Body of pancreas (tissue), 4 donors: Measurements from ENCODE around the gene SLC9A3. TPM values are rescaled to one million over a fixed set of nuclear protein-coding genes. Genes with fewer than 3 reads are reported as not detected.
A peak's percentile ranks its signal among the peaks of the same experiment; 100 is the strongest.

Experiments
- ATAC-seq: fragments of 150-250 bp; one replicate; pipeline ENCODE4 v1.9.1; 2016
- DNase-seq, 4 donors: peaks; one replicate each; pipeline ENCODE4 v3.0.0-alpha.2; 2019
- H3K27ac ChIP-seq, 4 donors: fragments of 200-600 bp; sonication (generic); 1 replicate in 3 of 4; 2 replicates in 1 of 4; pipeline versions ENCODE4 v1.5.1 to v1.6.1; 2016 to 2019; ENCODE audit warnings: mild to moderate bottlenecking in 1 of 4, mixed read lengths in 1 of 4, moderate library complexity in 1 of 4
- H3K27me3 ChIP-seq, 2 donors: fragments of 200-600 bp; sonication (generic); one replicate each; pipeline ENCODE4 v1.6.0; 2016; ENCODE audit warnings: mild to moderate bottlenecking in 1 of 2
- H3K36me3 ChIP-seq, 2 donors: fragments of 200-600 bp; sonication (generic); replicated peaks in 1 of 2; 2 replicates each; pipeline ENCODE4 v1.5.1; 2016; ENCODE audit warnings: low read depth in 2 of 2; ENCODE audit not compliant: insufficient read depth in 1 of 2
- H3K4me1 ChIP-seq: fragments of 200-600 bp; sonication (generic); one replicate; pipeline ENCODE4 v1.6.0; 2016
- H3K4me3 ChIP-seq, 2 donors: fragments of 200-600 bp; sonication (generic); 1 replicate in 1 of 2; 2 replicates in 1 of 2; pipeline ENCODE4 v1.5.1; 2016 to 2019
- H3K9me3 ChIP-seq, 3 donors: fragments of 200-600 bp; sonication (generic); 1 replicate in 2 of 3; 2 replicates in 1 of 3; pipeline ENCODE4 v1.5.1; 2016
- POLR2A ChIP-seq, 3 donors: fragments of 450-650 bp; IDR thresholded peaks; one replicate each; pipeline ENCODE4 v1.6.1; 2016; ENCODE audit warnings: antibody characterized with exemption in 3 of 3, mild to moderate bottlenecking in 2 of 3
- WGBS, 2 donors: methylation state at CpG; one replicate each; pipeline ENCODE4 v1.1.5; 2017; 5-methylcytosine and 5-hydroxymethylcytosine counted together
- intact Hi-C: fragments of 100-400 bp; cut with DNase I; formaldehyde crosslinking; loops from one replicate; pipeline ENCODE4 v1.15.1; 2023
- total RNA-seq, 2 donors: library from RNA; depleted of rRNA; stranded (reverse); fragments of >200 nt; gene quantifications; one replicate each; pipeline ENCODE4 v1.1.0, GENCODE V29; 2016
- TF ChIP-seq, protein P1 (sequence below), 7 experiments: fragments of 450-650 bp in 4 of 7; fragments of 200-600 bp in 3 of 7; sonication (generic) in 3 of 7; IDR thresholded peaks; one replicate each; pipeline ENCODE4 v1.5.1; 2016 to 2019; ENCODE audit warnings: antibody characterized with exemption in 7 of 7

SLC9A3 gene
- total RNA-seq, 2 donors from 2014 or later, result 2.0 to 4.7 TPM

DNA sequence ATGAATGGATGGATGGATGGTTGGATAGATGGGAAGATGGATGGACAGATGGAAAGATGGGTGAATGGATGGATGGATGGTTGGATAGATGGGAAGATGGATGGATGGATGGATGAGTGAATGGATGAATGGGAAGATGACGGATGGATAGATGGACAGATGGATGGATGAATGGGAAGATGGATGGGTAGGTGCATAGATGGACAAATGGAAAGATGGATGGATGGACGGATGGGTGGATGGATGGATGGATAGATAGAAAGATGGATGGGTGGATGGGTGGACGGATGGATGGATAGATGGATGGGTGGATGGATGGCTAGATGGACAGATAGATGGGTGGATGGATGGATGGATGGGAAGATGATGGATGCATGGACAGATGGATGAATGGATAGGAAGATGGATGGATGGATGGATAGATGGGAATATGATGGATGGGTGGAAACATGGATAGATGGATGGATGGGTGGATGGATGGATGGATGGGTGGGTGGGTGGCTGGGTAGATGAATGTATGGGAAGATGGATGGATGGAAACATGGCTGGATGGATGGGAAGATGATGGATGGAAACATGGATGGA lies 97.8 kb downstream of the SLC9A3 start:
- H3K27me3 ChIP-seq, result no peaks in the 10 kb centered on the region
- 51 to 55% methylated on average over 3 of the region's 3 CpGs for WGBS, 2 donors
- intact Hi-C loops, result no loop called here
- H3K9me3 ChIP-seq, result no peaks in the 10 kb centered on the region
- ATAC-seq (no peak), DNase-seq (no peak)
- TF ChIP-seq, protein P1, sequence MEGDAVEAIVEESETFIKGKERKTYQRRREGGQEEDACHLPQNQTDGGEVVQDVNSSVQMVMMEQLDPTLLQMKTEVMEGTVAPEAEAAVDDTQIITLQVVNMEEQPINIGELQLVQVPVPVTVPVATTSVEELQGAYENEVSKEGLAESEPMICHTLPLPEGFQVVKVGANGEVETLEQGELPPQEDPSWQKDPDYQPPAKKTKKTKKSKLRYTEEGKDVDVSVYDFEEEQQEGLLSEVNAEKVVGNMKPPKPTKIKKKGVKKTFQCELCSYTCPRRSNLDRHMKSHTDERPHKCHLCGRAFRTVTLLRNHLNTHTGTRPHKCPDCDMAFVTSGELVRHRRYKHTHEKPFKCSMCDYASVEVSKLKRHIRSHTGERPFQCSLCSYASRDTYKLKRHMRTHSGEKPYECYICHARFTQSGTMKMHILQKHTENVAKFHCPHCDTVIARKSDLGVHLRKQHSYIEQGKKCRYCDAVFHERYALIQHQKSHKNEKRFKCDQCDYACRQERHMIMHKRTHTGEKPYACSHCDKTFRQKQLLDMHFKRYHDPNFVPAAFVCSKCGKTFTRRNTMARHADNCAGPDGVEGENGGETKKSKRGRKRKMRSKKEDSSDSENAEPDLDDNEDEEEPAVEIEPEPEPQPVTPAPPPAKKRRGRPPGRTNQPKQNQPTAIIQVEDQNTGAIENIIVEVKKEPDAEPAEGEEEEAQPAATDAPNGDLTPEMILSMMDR (IDR thresholded peaks at IDR 0.05), result no peak
- TF ChIP-seq POLR2A (IDR thresholded peaks at IDR 0.05), result no peak
- H3K4me3 ChIP-seq, result no peak overlapping the region
- no peaks in the 10 kb centered on the region for H3K36me3 ChIP-seq
- H3K27ac ChIP-seq, result no peak overlapping the region
- H3K4me1 ChIP-seq, result no peaks in the 10 kb centered on the region

DNA sequence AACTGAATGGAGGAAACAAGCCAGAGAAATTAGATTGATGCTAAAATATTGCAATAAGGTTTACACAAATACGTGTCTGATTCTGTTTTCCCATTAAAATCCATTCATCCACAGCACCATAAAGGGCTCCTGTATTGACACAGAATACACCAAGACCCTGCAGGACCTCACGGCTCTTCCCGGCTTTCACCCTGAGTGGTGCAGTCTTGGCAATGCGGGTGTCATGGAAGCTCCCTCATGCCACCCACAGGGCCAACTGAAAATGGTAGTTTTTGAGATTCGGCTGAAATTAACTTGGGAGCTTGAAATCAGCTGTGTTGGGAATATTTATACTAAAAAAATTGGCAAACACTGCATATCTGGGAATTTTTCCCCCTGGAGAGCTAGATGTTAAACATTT lies 98.5 kb downstream of the SLC9A3 start:
- H3K4me1 ChIP-seq, result no peaks in the 10 kb centered on the region
- H3K4me3 ChIP-seq, result no peak overlapping the region
- ATAC-seq, result no peak
- WGBS, 2 donors, result 22 to 41% methylated on average over 5 of the region's 5 CpGs
- no peaks in the 10 kb centered on the region for H3K9me3 ChIP-seq
- no peak overlapping the region for H3K27ac ChIP-seq
- intact Hi-C loops, result no loop called here
- DNase-seq, result no peak
- TF ChIP-seq, protein P1 (IDR thresholded peaks at IDR 0.05), result peak in 1 of 7 experiments; percentile 22
- no peak for TF ChIP-seq POLR2A (IDR thresholded peaks at IDR 0.05)
- H3K27me3 ChIP-seq, result no peaks in the 10 kb centered on the region
- H3K36me3 ChIP-seq, result no peaks in the 10 kb centered on the region

DNA sequence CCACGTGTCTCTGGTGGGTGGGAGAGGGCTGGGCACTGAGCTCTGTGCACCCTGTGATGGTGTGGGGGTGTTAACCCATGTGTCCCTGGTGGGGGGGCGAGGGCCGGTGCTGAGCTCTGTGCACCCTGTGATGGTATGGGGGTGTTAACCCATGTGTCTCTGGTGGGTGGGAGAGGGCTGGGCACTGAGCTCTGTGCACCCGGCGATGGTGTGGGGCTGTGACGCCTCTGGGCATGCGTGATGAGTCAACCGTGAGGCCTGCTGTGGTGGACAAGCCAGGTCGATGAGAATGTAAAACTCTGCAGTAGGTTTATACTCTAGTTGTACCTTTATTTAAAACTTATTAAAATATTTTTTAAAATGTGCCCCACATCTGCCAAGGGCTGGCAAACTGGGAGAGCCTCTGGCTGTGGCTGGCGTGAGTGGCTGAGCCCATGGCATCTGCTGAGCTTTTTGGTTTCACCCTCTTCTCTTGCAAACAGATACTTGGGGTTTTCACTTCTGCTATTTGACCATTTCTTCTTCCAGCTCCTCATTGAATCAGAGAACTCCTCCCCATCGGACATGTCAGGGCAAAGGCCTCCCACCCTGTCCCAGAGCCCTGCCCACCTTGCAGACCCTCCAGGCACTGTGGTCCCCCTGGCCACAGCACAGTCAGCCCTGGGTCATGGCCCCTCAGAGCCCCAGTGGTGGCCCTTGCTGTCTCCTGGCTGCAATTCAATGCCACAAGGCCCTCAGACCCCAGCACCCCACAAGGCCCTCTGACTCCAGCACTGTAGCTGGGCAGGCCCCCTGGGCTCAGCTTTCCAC lies 99.7 kb downstream of the SLC9A3 start:
- DNase-seq, result no peak
- no peaks in the 10 kb centered on the region for H3K36me3 ChIP-seq
- H3K4me1 ChIP-seq, result no peaks in the 10 kb centered on the region
- H3K4me3 ChIP-seq, result no peak overlapping the region
- H3K27me3 ChIP-seq, result no peaks in the 10 kb centered on the region
- ATAC-seq, result no peak
- TF ChIP-seq, protein P1 (IDR thresholded peaks at IDR 0.05), result no peak
- TF ChIP-seq POLR2A (IDR thresholded peaks at IDR 0.05), result no peak
- WGBS, 2 donors, result 64 to 73% methylated on average over 8 to 11 of the region's 11 CpGs
- intact Hi-C loops, result no loop called here
- no peaks in the 10 kb centered on the region for H3K9me3 ChIP-seq
- H3K27ac ChIP-seq, result no peak overlapping the region

DNA sequence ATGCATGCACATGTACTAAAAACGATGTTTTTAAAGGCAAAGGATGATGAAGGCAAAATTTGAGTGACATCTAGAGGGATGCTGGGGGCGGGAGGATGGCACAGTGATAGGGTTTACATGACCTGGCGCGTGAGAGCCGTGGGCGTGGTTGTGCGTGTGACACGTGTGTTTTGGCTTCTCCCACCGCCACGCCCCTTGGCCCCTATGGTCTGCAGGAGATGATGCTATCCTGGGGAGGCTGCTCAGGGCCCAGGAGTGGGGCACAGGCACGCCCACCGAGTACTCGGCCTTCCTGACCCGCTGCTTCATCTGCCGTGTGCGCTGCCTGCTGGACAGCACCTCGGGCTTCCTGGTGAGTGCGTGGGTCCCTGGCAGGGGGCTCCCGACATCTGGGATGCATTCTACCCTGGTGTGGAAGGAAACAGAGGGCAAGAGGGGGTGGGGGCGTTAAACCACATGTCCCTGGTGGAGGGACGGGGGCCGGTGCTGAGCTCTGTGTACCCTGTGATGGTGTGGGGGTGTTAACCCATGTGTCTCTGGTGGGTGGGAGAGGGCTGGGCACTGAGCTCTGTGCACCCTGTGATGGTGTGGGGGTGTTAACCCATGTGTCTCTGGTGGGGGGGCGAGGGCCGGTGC lies 100.5 kb downstream of the SLC9A3 start:
- ATAC-seq (no peak), DNase-seq (no peak)
- H3K36me3 ChIP-seq, result no peaks in the 10 kb centered on the region
- no peaks in the 10 kb centered on the region for H3K4me1 ChIP-seq
- no peaks in the 10 kb centered on the region for H3K9me3 ChIP-seq
- no peak overlapping the region for H3K27ac ChIP-seq
- intact Hi-C loops, result no loop called here
- WGBS, 2 donors, result 76 to 79% methylated on average over 14 to 24 of the region's 24 CpGs
- TF ChIP-seq POLR2A (IDR thresholded peaks at IDR 0.05), result no peak
- TF ChIP-seq, protein P1 (IDR thresholded peaks at IDR 0.05), result no peak
- H3K4me3 ChIP-seq, result no peak overlapping the region
- no peaks in the 10 kb centered on the region for H3K27me3 ChIP-seq
